ENCODE measurements around the gene CDK19.

Gene CDK19

GRCh38 chr6:110567957-110568696 is 247.1 kb downstream of the CDK19 start:
- DNase-seq = no peak

- DNase-seq = no peak
These were observed 248.7 kb downstream of the CDK19 start for GRCh38 chr6:110566346-110567125.

GRCh38 chr6:110564703-110565421 is 250.4 kb downstream of the CDK19 start:
- no peak for DNase-seq

GRCh38 chr6:110563711-110564110 is 251.6 kb downstream of the CDK19 start:
- DNase-seq = no peak

- DNase-seq = no peak
These were observed 252.9 kb downstream of the CDK19 start for GRCh38 chr6:110562316-110562915.

- no peak for DNase-seq
These were observed 253.6 kb downstream of the CDK19 start for GRCh38 chr6:110561696-110562095.

GRCh38 chr6:110561008-110561396 is 254.3 kb downstream of the CDK19 start:
- DNase-seq = no peak

- peak; percentile 20 for DNase-seq
These were observed 254.8 kb downstream of the CDK19 start for GRCh38 chr6:110560239-110561007.

All from GF-D8 (cell line).